GM23338 (cell line): Measurements from ENCODE around the gene MAP2K5. TPM values are rescaled to one million over a fixed set of nuclear protein-coding genes. Genes with fewer than 3 reads are reported as not detected.

ENCODE experiments used
- ATAC-seq: fragments of 200-7000 bp; cut with Tn5 transposase; 3 replicates; pipeline ENCODE4 v1.9.1; 2020
- DNase-seq: peaks from one replicate; pipeline ENCODE4 v3.0.0-alpha.2; 2015; ENCODE audit warnings: low spot score
- H2AFZ ChIP-seq: fragments of 200-600 bp; sonication (generic); 2 replicates; pipeline ENCODE4 v1.8.0; 2016; ENCODE audit warnings: antibody characterized with exemption, mild to moderate bottlenecking, moderate library complexity
- H3F3A ChIP-seq: fragments of 200-600 bp; sonication (generic); replicated peaks from 2 replicates; pipeline ENCODE4 v1.8.0; 2017; ENCODE audit warnings: antibody characterized with exemption, mixed run types, low read depth
- H3K27ac ChIP-seq: fragments of 200-600 bp; sonication (generic); 2 replicates; pipeline ENCODE4 v1.6.1; 2016; ENCODE audit warnings: low read depth
- H3K27me3 ChIP-seq: fragments of 200-600 bp; sonication (generic); 2 replicates; pipeline ENCODE4 v1.8.0; 2016; ENCODE audit warnings: mild to moderate bottlenecking, mixed run types, moderate library complexity; ENCODE audit not compliant: insufficient read depth
- H3K36me3 ChIP-seq: fragments of 200-600 bp; sonication (generic); 2 replicates; pipeline ENCODE4 v1.8.0; 2016; ENCODE audit warnings: mild to moderate bottlenecking; ENCODE audit not compliant: insufficient read depth
- H3K4me1 ChIP-seq: fragments of 200-600 bp; sonication (generic); 2 replicates; pipeline ENCODE4 v1.8.0; 2016; ENCODE audit warnings: mild to moderate bottlenecking, moderate library complexity; ENCODE audit not compliant: insufficient read depth
- H3K4me2 ChIP-seq: fragments of 200-600 bp; sonication (generic); 2 replicates; pipeline ENCODE4 v1.7.1; 2017; ENCODE audit warnings: mixed run types
- H3K4me3 ChIP-seq: fragments of 200-600 bp; sonication (generic); 2 replicates; pipeline ENCODE4 v1.6.1; 2016; ENCODE audit warnings: mixed run types
- H3K79me2 ChIP-seq: fragments of 200-600 bp; sonication (generic); replicated peaks from 2 replicates; pipeline ENCODE4 v1.8.0; 2017; ENCODE audit warnings: mild to moderate bottlenecking; ENCODE audit not compliant: insufficient read depth
- H3K9me2 ChIP-seq: fragments of 200-600 bp; sonication (generic); 2 replicates; pipeline ENCODE4 v1.8.0; 2017; ENCODE audit not compliant: insufficient read depth
- H4K20me1 ChIP-seq: fragments of 200-600 bp; sonication (generic); replicated peaks from 2 replicates; pipeline ENCODE4 v1.8.0; 2017; ENCODE audit warnings: mild to moderate bottlenecking; ENCODE audit not compliant: insufficient read depth
- H3K27ac Mint-ChIP-seq: 2 replicates; pipeline ENCODE4 v1.8.0; 2020; ENCODE audit warnings: inconsistent platforms, mild to moderate bottlenecking, moderate library complexity, mixed read lengths
- H3K27me3 Mint-ChIP-seq: 3 replicates; pipeline ENCODE4 v1.8.0; 2022; ENCODE audit warnings: low read depth, mild to moderate bottlenecking, moderate library complexity, mixed read lengths, inconsistent platforms; ENCODE audit not compliant: insufficient read depth, poor library complexity
- H3K36me3 Mint-ChIP-seq: 3 replicates; pipeline ENCODE4 v1.8.0; 2021; ENCODE audit warnings: low read depth, mild to moderate bottlenecking, inconsistent platforms, moderate library complexity, mixed read lengths
- H3K4me1 Mint-ChIP-seq: 3 replicates; pipeline ENCODE4 v1.8.0; 2020; ENCODE audit warnings: mild to moderate bottlenecking, inconsistent platforms, mixed read lengths
- H3K4me3 Mint-ChIP-seq: 3 replicates; pipeline ENCODE4 v1.8.0; 2021; ENCODE audit warnings: moderate library complexity, mild to moderate bottlenecking, inconsistent platforms, mixed read lengths
- H3K9me3 Mint-ChIP-seq: 3 replicates; pipeline ENCODE4 v1.8.0; 2020; ENCODE audit warnings: moderate library complexity, mild to moderate bottlenecking, inconsistent platforms, mixed read lengths
- CREB1 ChIP-seq: fragments of 250-450 bp; sonication (Bioruptor Pico); IDR thresholded peaks from 2 replicates; pipeline ENCODE4 v1.5.0; 2020; ENCODE audit warnings: low read depth, mild to moderate bottlenecking, moderate library complexity
- ETS1 ChIP-seq: IDR thresholded peaks from 2 replicates; pipeline ENCODE4 v1.6.1; 2016; ENCODE audit warnings: antibody characterized with exemption
- EZH2 ChIP-seq: fragments of 200-600 bp; sonication (generic); IDR thresholded peaks from one replicate; pipeline ENCODE4 v1.8.0; 2017; ENCODE audit warnings: antibody characterized with exemption, mild to moderate bottlenecking, low read depth; ENCODE audit not compliant: unreplicated experiment
- EZH2phosphoT487 ChIP-seq: fragments of 200-600 bp; sonication (generic); IDR thresholded peaks from one replicate; pipeline ENCODE4 v1.8.1; 2018; ENCODE audit warnings: antibody characterized with exemption; ENCODE audit not compliant: unreplicated experiment
- JUNB ChIP-seq: IDR thresholded peaks from one replicate; pipeline ENCODE4 v1.6.1; 2016; ENCODE audit warnings: antibody characterized with exemption; ENCODE audit not compliant: unreplicated experiment
- NANOG ChIP-seq: IDR thresholded peaks from 2 replicates; pipeline ENCODE4 v1.6.1; 2016; ENCODE audit warnings: antibody characterized with exemption, borderline replicate concordance
- POLR2AphosphoS5 ChIP-seq: IDR thresholded peaks from 2 replicates; pipeline ENCODE4 v1.6.1; 2016; ENCODE audit warnings: antibody characterized with exemption, low read depth
- STAT1 ChIP-seq: IDR thresholded peaks from one replicate; pipeline ENCODE4 v1.6.1; 2016; ENCODE audit warnings: antibody characterized with exemption; ENCODE audit not compliant: unreplicated experiment
- ZNF114 ChIP-seq: fragments of 250-450 bp; sonication (Bioruptor Pico); IDR thresholded peaks from 2 replicates; pipeline ENCODE4 v1.5.0; 2020; ENCODE audit warnings: mild to moderate bottlenecking, moderate library complexity
- ZNF331 ChIP-seq: fragments of 250-450 bp; sonication (Bioruptor Pico); IDR thresholded peaks from 2 replicates; pipeline ENCODE4 v1.5.0; 2020; ENCODE audit warnings: low read depth, mild to moderate bottlenecking, moderate library complexity
- polyA plus RNA-seq: library from polyadenylated mRNA; unstranded; fragments of >200 nt; fragmentation: Nextera tagmentation; extraction: Ambion mirVana; gene quantifications from 2 replicates; pipeline ENCODE4 v1.2.1, GENCODE V29; 2016
- total RNA-seq: library from RNA; depleted of rRNA; stranded (reverse); fragments of >200 nt; shearing (Covaris generic); gene quantifications from 2 replicates; pipeline ENCODE4 v1.2.3, GENCODE V29; 2014
- TF ChIP-seq, protein P1 (sequence below), 2 experiments: fragments of 200-600 bp in 1 of 2; sonication (generic) in 1 of 2; conservative IDR thresholded peaks; 2 replicates each; pipeline versions ENCODE4 v1.5.1 to v1.6.1; 2016 to 2017; ENCODE audit warnings: antibody characterized with exemption in 2 of 2, low read depth in 2 of 2, mild to moderate bottlenecking in 2 of 2, moderate library complexity in 1 of 2
- TF ChIP-seq, protein P2 (sequence below): IDR thresholded peaks from one replicate; pipeline ENCODE4 v1.6.1; 2018; ENCODE audit warnings: antibody characterized with exemption; ENCODE audit not compliant: unreplicated experiment

The MAP2K5 gene
- total and polyA plus RNA-seq, 2 experiments from 2014 or later, result 6.5 to 13.6 TPM

DNA sequence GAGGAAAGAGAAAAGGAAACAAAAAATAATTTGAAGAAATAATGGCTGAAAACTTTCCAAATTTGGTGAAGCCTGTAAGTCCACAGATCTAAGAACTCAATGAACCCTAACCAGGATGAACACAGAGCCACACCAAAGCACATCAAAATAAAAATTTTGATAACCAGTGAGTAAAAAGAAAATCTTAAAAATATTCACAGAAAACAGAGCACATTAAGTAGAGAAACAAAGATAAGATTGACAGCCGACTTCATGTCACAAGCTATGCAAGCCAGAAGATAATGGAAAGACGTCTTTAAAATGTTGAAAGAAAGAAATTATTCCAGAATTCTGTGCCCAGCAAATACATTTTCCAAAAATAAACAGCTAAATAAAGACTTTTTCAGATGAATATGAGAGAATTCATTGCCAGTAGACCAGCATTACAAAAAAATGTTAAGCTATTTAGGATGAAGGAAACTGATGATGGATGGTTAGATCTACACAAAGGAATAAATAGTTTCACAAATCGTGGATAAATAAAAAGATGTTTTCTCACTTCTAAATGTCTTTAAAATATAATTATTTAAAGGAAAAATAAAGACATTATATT, 142.6 kb downstream of the MAP2K5 start:
- Histone ChIP-seq H2AFZ (no peak overlapping the region), H3F3A (no peaks in the 10 kb centered on the region), H3K36me3 (peaks cover 15% of the 10 kb centered on the region), H4K20me1 (no peaks in the 10 kb centered on the region), H3K4me2 (no peak overlapping the region), H3K27ac (no peak overlapping the region), H3K27me3 (no peaks in the 10 kb centered on the region), H3K79me2 (no peaks in the 10 kb centered on the region), H3K4me1 (no peaks in the 10 kb centered on the region; the same call in 1 of the 2 replicates), H3K9me2 (no peaks in the 10 kb centered on the region), H3K4me3 (no peak overlapping the region)
- H3K4me1 Mint-ChIP-seq, result peaks cover 3% of the 10 kb centered on the region; the same call in 2 of the 3 replicates
- H3K9me3 Mint-ChIP-seq, result peaks cover 29% of the 10 kb centered on the region
- H3K4me3 Mint-ChIP-seq, result no peak overlapping the region
- H3K36me3 Mint-ChIP-seq, result peaks cover 28% of the 10 kb centered on the region
- TF ChIP-seq POLR2AphosphoS5, result no peak
- TF ChIP-seq ZNF331 (CRISPR knock-in tag), result no peak
- TF ChIP-seq ETS1, result no peak
- no peak for TF ChIP-seq EZH2
- TF ChIP-seq ZNF114 (CRISPR knock-in tag), result no peak
- TF ChIP-seq, protein P1, sequence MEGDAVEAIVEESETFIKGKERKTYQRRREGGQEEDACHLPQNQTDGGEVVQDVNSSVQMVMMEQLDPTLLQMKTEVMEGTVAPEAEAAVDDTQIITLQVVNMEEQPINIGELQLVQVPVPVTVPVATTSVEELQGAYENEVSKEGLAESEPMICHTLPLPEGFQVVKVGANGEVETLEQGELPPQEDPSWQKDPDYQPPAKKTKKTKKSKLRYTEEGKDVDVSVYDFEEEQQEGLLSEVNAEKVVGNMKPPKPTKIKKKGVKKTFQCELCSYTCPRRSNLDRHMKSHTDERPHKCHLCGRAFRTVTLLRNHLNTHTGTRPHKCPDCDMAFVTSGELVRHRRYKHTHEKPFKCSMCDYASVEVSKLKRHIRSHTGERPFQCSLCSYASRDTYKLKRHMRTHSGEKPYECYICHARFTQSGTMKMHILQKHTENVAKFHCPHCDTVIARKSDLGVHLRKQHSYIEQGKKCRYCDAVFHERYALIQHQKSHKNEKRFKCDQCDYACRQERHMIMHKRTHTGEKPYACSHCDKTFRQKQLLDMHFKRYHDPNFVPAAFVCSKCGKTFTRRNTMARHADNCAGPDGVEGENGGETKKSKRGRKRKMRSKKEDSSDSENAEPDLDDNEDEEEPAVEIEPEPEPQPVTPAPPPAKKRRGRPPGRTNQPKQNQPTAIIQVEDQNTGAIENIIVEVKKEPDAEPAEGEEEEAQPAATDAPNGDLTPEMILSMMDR (conservative IDR thresholded peaks at IDR 0.05; ENCODE audit: low read depth in 2 of 2), result no peak
- TF ChIP-seq STAT1, result no peak
- DNase-seq (peak; percentile 73), ATAC-seq (no peak)
- H3K27ac Mint-ChIP-seq, result no peak overlapping the region
- H3K27me3 Mint-ChIP-seq, result peaks cover 3% of the 10 kb centered on the region

DNA sequence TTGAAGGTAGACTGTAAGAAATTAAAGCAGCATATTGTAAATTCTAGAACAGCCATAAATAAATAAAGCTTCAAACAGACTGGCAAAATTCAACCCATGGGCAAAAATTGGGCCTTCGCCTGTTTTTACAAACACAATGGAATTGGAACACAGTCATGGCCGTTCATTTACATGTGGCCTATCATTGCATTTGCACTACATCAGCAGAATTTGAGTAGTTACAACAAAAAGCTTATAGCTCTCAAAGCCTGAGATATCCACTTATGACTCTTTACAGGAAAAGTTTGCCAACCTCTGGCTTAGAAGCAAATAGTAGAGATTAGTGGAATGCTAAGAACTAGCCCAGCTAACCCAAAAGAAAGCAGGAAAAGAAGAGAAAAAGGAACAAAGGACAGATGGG, 143.2 kb downstream of the MAP2K5 start:
- peaks cover 3% of the 10 kb centered on the region for H3K27me3 Mint-ChIP-seq
- H4K20me1 ChIP-seq, result no peaks in the 10 kb centered on the region
- H3K27me3 ChIP-seq, result no peaks in the 10 kb centered on the region
- no peaks in the 10 kb centered on the region for H3K79me2 ChIP-seq
- no peak overlapping the region for H3K4me2 ChIP-seq
- DNase-seq, result no peak
- H3K27ac Mint-ChIP-seq, result no peak overlapping the region
- H3F3A ChIP-seq, result no peaks in the 10 kb centered on the region
- no peaks in the 10 kb centered on the region for H3K9me2 ChIP-seq
- peaks cover 29% of the 10 kb centered on the region for H3K9me3 Mint-ChIP-seq
- no peak overlapping the region for H3K4me3 Mint-ChIP-seq
- ATAC-seq, result no peak
- no peak overlapping the region for H2AFZ ChIP-seq
- no peak overlapping the region for H3K27ac ChIP-seq
- H3K4me1 Mint-ChIP-seq, result no peaks in the 10 kb centered on the region; the same call in 2 of the 3 replicates
- H3K4me1 ChIP-seq, result no peaks in the 10 kb centered on the region; the same call in 1 of the 2 replicates
- H3K36me3 ChIP-seq, result peaks cover 15% of the 10 kb centered on the region
- peaks cover 28% of the 10 kb centered on the region for H3K36me3 Mint-ChIP-seq
- no peak overlapping the region for H3K4me3 ChIP-seq
- TF ChIP-seq ZNF331 (CRISPR knock-in tag) (no peak), CREB1 (CRISPR knock-in tag) (no peak), NANOG (no peak), POLR2AphosphoS5 (no peak), EZH2 (no peak), ZNF114 (CRISPR knock-in tag) (no peak), EZH2phosphoT487 (no peak), STAT1 (no peak), JUNB (no peak), ETS1 (no peak)
- TF ChIP-seq, protein P2, sequence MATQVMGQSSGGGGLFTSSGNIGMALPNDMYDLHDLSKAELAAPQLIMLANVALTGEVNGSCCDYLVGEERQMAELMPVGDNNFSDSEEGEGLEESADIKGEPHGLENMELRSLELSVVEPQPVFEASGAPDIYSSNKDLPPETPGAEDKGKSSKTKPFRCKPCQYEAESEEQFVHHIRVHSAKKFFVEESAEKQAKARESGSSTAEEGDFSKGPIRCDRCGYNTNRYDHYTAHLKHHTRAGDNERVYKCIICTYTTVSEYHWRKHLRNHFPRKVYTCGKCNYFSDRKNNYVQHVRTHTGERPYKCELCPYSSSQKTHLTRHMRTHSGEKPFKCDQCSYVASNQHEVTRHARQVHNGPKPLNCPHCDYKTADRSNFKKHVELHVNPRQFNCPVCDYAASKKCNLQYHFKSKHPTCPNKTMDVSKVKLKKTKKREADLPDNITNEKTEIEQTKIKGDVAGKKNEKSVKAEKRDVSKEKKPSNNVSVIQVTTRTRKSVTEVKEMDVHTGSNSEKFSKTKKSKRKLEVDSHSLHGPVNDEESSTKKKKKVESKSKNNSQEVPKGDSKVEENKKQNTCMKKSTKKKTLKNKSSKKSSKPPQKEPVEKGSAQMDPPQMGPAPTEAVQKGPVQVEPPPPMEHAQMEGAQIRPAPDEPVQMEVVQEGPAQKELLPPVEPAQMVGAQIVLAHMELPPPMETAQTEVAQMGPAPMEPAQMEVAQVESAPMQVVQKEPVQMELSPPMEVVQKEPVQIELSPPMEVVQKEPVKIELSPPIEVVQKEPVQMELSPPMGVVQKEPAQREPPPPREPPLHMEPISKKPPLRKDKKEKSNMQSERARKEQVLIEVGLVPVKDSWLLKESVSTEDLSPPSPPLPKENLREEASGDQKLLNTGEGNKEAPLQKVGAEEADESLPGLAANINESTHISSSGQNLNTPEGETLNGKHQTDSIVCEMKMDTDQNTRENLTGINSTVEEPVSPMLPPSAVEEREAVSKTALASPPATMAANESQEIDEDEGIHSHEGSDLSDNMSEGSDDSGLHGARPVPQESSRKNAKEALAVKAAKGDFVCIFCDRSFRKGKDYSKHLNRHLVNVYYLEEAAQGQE, result no peak
- TF ChIP-seq, protein P1 (conservative IDR thresholded peaks at IDR 0.05; ENCODE audit: low read depth in 2 of 2), result no peak
